ENCODE measurements around the gene KCTD15.

- TF ChIP-seq GATA2 (IDR thresholded peaks at IDR 0.05; ENCODE audit: low read depth, low read length) = no peak
- no peak for TF ChIP-seq GATA3 (IDR thresholded peaks at IDR 0.05; ENCODE audit: low read depth, low read length)
These were observed 30.0 kb upstream of the KCTD15 start for GRCh38 chr19:33766623-33767022.
